Activated B cell treated with CpG ODN at 0.5 μM for 24 hours (primary cell): Measurements from ENCODE around the gene SMPD3. TPM values are rescaled to one million over a fixed set of nuclear protein-coding genes. Genes with fewer than 3 reads are reported as not detected.

Experiments used
- ATAC-seq: fragments of 200-7000 bp; cut with Tn5 transposase; one replicate; pipeline ENCODE4 v1.10.0; 2021; ENCODE audit warnings: low read depth, mild to moderate bottlenecking, moderate library complexity
- CTCF ChIA-PET: fragments of 350-600 bp; sonication (Branson Sonifier 250); formaldehyde crosslinking; loops from one replicate; lab custom pipeline; 2021; ENCODE audit warnings: antibody characterized with exemption; lab: Charles Lee
- POLR2A ChIA-PET: fragments of 350-600 bp; sonication (Branson Sonifier 250); formaldehyde crosslinking; loops from one replicate; lab custom pipeline; 2021; ENCODE audit warnings: antibody characterized with exemption; lab: Charles Lee
- DNase-seq: peaks from one replicate; pipeline ENCODE4 v3.0.0; 2022
- H3K27ac Mint-ChIP-seq: one replicate; pipeline ENCODE4 v1.8.0; 2020; ENCODE audit warnings: mixed read lengths
- H3K27me3 Mint-ChIP-seq: one replicate; pipeline ENCODE4 v1.8.0; 2021; ENCODE audit warnings: mixed read lengths
- H3K36me3 Mint-ChIP-seq: one replicate; pipeline ENCODE4 v1.8.0; 2021; ENCODE audit warnings: low read depth, mixed read lengths
- H3K4me1 Mint-ChIP-seq: one replicate; pipeline ENCODE4 v1.8.0; 2021; ENCODE audit warnings: mixed read lengths
- H3K4me3 Mint-ChIP-seq: one replicate; pipeline ENCODE4 v1.8.0; 2020; ENCODE audit warnings: mild to moderate bottlenecking, mixed read lengths
- H3K9me3 Mint-ChIP-seq: one replicate; pipeline ENCODE4 v1.8.0; 2020; ENCODE audit warnings: mixed read lengths
- intact Hi-C: fragments of 100-400 bp; cut with micrococcal nuclease; formaldehyde crosslinking; loops from one replicate; pipeline ENCODE4 v1.15.1; 2024
- total RNA-seq: library from RNA; stranded (reverse); gene quantifications from 2 replicates; pipeline ENCODE4 v1.2.3, GENCODE V29; 2022
- TF ChIP-seq, protein P1 (sequence below): fragments of 200-600 bp; IDR thresholded peaks from one replicate; pipeline ENCODE4 v1.8.0; 2022; ENCODE audit warnings: antibody characterized with exemption, mild to moderate bottlenecking

SMPD3 gene
- total RNA-seq, 1 donor from 2014 or later: 0.35 TPM

GRCh38 chr16:68416057-68417046, 32.0 kb downstream of the SMPD3 start:
- H3K9me3 Mint-ChIP-seq: no peaks in the 10 kb centered on the region
- no peaks in the 10 kb centered on the region for H3K36me3 Mint-ChIP-seq
- ChIA-PET POLR2A (interaction anchor here (0.6 to 2.0 kb wide), 2 partner anchors 13 to 105 kb away, joined by 3 to 4 read pairs; partner anchors contain the start of genes PRMT7 and SLC7A6OS), CTCF (interaction anchor here (0.6 to 2.5 kb wide), 3 partner anchors 15 to 104 kb away, joined by 3 to 11 read pairs (median 3); no protein-coding TSS in a partner anchor)
- TF ChIP-seq, protein P1, sequence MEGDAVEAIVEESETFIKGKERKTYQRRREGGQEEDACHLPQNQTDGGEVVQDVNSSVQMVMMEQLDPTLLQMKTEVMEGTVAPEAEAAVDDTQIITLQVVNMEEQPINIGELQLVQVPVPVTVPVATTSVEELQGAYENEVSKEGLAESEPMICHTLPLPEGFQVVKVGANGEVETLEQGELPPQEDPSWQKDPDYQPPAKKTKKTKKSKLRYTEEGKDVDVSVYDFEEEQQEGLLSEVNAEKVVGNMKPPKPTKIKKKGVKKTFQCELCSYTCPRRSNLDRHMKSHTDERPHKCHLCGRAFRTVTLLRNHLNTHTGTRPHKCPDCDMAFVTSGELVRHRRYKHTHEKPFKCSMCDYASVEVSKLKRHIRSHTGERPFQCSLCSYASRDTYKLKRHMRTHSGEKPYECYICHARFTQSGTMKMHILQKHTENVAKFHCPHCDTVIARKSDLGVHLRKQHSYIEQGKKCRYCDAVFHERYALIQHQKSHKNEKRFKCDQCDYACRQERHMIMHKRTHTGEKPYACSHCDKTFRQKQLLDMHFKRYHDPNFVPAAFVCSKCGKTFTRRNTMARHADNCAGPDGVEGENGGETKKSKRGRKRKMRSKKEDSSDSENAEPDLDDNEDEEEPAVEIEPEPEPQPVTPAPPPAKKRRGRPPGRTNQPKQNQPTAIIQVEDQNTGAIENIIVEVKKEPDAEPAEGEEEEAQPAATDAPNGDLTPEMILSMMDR: no peak
- H3K4me1 Mint-ChIP-seq: peaks cover 30% of the 10 kb centered on the region
- H3K27me3 Mint-ChIP-seq: no peaks in the 10 kb centered on the region
- H3K4me3 Mint-ChIP-seq: no peak overlapping the region
- ATAC-seq: no peak
- DNase-seq: no peak
- H3K27ac Mint-ChIP-seq: no peak overlapping the region
- intact Hi-C loops: no loop called here

DNA sequence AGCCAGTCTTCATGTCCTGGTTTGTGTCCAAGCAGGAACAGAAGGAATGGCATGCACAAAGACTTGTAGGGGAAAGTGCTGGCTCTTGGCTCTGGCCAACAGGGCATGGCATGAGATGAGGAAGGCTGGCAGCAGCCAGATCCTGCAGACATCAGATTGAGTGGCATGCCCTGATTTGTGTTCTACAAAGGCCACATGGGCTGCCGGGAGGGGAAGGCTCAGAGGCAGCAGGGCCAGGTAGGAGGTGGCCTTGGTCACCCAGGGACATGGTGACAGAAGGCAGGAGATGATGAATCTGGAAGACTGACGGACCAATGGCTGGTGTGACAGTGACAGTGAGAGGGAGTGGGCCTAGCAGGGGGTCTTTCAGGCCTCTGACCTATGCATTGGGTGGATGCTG, 33.7 kb downstream of the SMPD3 start:
- Mint-ChIP-seq H3K4me3 (no peak overlapping the region), H3K36me3 (no peaks in the 10 kb centered on the region), H3K27ac (no peak overlapping the region), H3K4me1 (peaks cover 39% of the 10 kb centered on the region), H3K9me3 (no peaks in the 10 kb centered on the region), H3K27me3 (no peaks in the 10 kb centered on the region)
- ATAC-seq (no peak), DNase-seq (no peak)
- TF ChIP-seq, protein P1: no peak
- ChIA-PET CTCF (no interaction called here), POLR2A (no interaction called here)
- intact Hi-C loops: no loop called here

DNA sequence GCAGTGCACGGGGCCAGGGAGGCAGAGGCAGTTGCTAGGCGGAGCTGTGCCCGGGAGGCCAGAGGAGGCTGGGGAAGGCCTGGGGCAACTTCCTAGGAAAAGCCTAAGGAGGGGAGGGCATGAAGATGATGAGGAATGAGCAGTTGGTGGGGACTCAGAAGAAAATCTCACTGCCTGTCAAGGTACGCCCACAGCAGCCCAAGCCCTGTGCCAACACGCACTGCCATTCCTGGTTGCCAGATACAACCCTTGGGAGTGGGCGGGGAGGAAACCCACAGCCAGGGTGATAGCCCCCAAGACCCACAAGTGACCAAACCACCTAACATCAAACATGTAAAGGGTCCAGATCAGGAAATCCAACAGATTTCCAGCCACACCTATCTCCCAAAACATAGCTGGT, 36.2 kb downstream of the SMPD3 start:
- DNase-seq (no peak), ATAC-seq (no peak)
- intact Hi-C loops: no loop called here
- Mint-ChIP-seq H3K36me3 (no peaks in the 10 kb centered on the region), H3K9me3 (no peaks in the 10 kb centered on the region), H3K4me1 (peaks cover 19% of the 10 kb centered on the region), H3K4me3 (no peak overlapping the region), H3K27me3 (peaks cover 2% of the 10 kb centered on the region), H3K27ac (no peak overlapping the region)
- CTCF ChIA-PET: no interaction called here
- POLR2A ChIA-PET: no interaction called here
- TF ChIP-seq, protein P1: no peak

- Mint-ChIP-seq H3K9me3 (no peaks in the 10 kb centered on the region), H3K27me3 (peaks cover 4% of the 10 kb centered on the region), H3K27ac (no peak overlapping the region), H3K4me3 (no peak overlapping the region), H3K4me1 (peaks cover 9% of the 10 kb centered on the region), H3K36me3 (no peaks in the 10 kb centered on the region)
- DNase-seq: no peak
- ATAC-seq: no peak
- ChIA-PET POLR2A (no interaction called here), CTCF (no interaction called here)
- TF ChIP-seq, protein P1: no peak
- intact Hi-C loops: no loop called here
Measured at GRCh38 chr16:68411086-68411485, 37.2 kb downstream of the SMPD3 start.

DNA sequence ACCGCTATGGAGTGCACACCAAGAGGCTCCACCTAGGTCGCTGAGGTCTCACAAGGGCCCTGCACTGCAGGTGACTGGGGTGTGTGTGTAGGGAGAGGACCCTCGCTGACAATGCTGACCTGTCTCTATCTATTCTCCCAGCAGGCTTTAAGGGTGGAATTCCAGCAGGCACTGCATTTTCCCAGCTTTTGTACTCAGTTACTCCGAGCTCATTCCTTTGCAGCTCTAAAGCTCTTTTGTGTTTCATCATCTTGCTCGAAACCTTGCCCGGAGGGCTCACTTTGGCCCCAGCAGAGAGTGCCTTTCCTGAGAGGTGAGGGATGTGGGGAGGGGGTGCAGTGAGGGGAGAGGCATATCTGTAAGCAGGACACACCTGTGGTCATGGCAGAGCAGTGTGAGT, 39.3 kb downstream of the SMPD3 start:
- ATAC-seq (no peak), DNase-seq (no peak)
- CTCF ChIA-PET: no interaction called here
- H3K4me1 Mint-ChIP-seq: peaks cover 9% of the 10 kb centered on the region
- H3K9me3 Mint-ChIP-seq: no peaks in the 10 kb centered on the region
- TF ChIP-seq, protein P1: no peak
- intact Hi-C loops: no loop called here
- no peak overlapping the region for H3K4me3 Mint-ChIP-seq
- peaks cover 4% of the 10 kb centered on the region for H3K27me3 Mint-ChIP-seq
- POLR2A ChIA-PET: no interaction called here
- no peak overlapping the region for H3K27ac Mint-ChIP-seq
- H3K36me3 Mint-ChIP-seq: no peaks in the 10 kb centered on the region
